Mesendoderm (in vitro differentiated cells): ENCODE results near the gene RGPD6. TPM values are rescaled to one million over a fixed set of nuclear protein-coding genes. Genes with fewer than 3 reads are reported as not detected.
"Not testable (repeated sequence)": the region's sequence is repeated elsewhere in the genome, so short reads cannot be mapped to it uniquely, and the experiment has no call there.

ENCODE experiments used
- DNase-seq: peaks from one replicate; pipeline ENCODE4 v3.0.0; 2013
- H2AK5ac ChIP-seq: 2 replicates; pipeline ENCODE4 v1.6.1; 2013; ENCODE audit warnings: low read length, inconsistent platforms
- H2BK120ac ChIP-seq: 2 replicates; pipeline ENCODE4 v1.6.1; 2013; ENCODE audit warnings: low read depth, mild to moderate bottlenecking, low read length, moderate library complexity, mixed read lengths
- H2BK15ac ChIP-seq: replicated peaks from 2 replicates; pipeline ENCODE4 v1.6.1; 2013; ENCODE audit warnings: low read depth, mild to moderate bottlenecking, moderate library complexity
- H2BK5ac ChIP-seq: 2 replicates; pipeline ENCODE4 v1.6.1; 2013; ENCODE audit warnings: low read length, inconsistent platforms
- H3K18ac ChIP-seq: 2 replicates; pipeline ENCODE4 v1.6.1; 2013; ENCODE audit warnings: mild to moderate bottlenecking, low read length, mixed read lengths
- H3K23ac ChIP-seq: one replicate; pipeline ENCODE4 v1.6.1; 2013; ENCODE audit warnings: low read length
- H3K27ac ChIP-seq: 2 replicates; pipeline ENCODE4 v1.5.1; 2013; ENCODE audit warnings: low read depth, mild to moderate bottlenecking, inconsistent platforms, low read length, moderate library complexity
- H3K27me3 ChIP-seq: 2 replicates; pipeline ENCODE4 v1.6.1; 2013; ENCODE audit warnings: low read length, control low read depth, mild to moderate bottlenecking, inconsistent platforms; ENCODE audit not compliant: insufficient read depth, poor library complexity
- H3K36me3 ChIP-seq: 2 replicates; pipeline ENCODE4 v1.6.1; 2013; ENCODE audit warnings: low read length, inconsistent platforms; ENCODE audit not compliant: control insufficient read depth, insufficient read depth
- H3K4ac ChIP-seq: one replicate; pipeline ENCODE4 v1.6.1; 2013; ENCODE audit warnings: low read depth, mild to moderate bottlenecking, low read length, moderate library complexity
- H3K4me1 ChIP-seq: 2 replicates; pipeline ENCODE4 v1.6.1; 2013; ENCODE audit warnings: low read depth, low read length, inconsistent platforms; ENCODE audit not compliant: control insufficient read depth
- H3K4me2 ChIP-seq: 2 replicates; pipeline ENCODE4 v1.6.1; 2013; ENCODE audit warnings: low read length
- H3K4me3 ChIP-seq: 2 replicates; pipeline ENCODE4 v1.5.1; 2013; ENCODE audit warnings: mild to moderate bottlenecking, low read length
- H3K56ac ChIP-seq: one replicate; pipeline ENCODE4 v1.6.1; 2013; ENCODE audit warnings: low read length
- H3K79me1 ChIP-seq: 2 replicates; pipeline ENCODE4 v1.6.1; 2013; ENCODE audit warnings: low read length, inconsistent platforms
- H3K79me2 ChIP-seq: 2 replicates; pipeline ENCODE4 v1.6.1; 2013; ENCODE audit warnings: mild to moderate bottlenecking, low read length; ENCODE audit not compliant: control insufficient read depth, insufficient read depth
- H3K9ac ChIP-seq: 2 replicates; pipeline ENCODE4 v1.6.1; 2013; ENCODE audit warnings: low read length, inconsistent platforms
- H4K5ac ChIP-seq: one replicate; pipeline ENCODE4 v1.6.1; 2013; ENCODE audit warnings: low read length
- H4K8ac ChIP-seq: one replicate; pipeline ENCODE4 v1.6.1; 2013; ENCODE audit warnings: low read depth, mild to moderate bottlenecking, control low read depth, low read length, moderate library complexity
- WGBS: extraction: QIAGEN DNeasy Blood & Tissue Kit; methylation state at CpG from one replicate; pipeline ENCODE4 v1.1.7; 2013; ENCODE audit warnings: low lambda C conversion rate, missing lambda C conversion rate; ENCODE audit not compliant: insufficient coverage; ENCODE audit errors: extremely low coverage; 5-methylcytosine and 5-hydroxymethylcytosine counted together
- small RNA-seq: library from polyadenylated mRNA; stranded (forward); fragments of <200 nt; extraction: miRNeasy Mini kit (QIAGEN cat#:217004); gene quantifications from one replicate; pipeline ENCODE3, GENCODE V24; 2013; ENCODE audit not compliant: insufficient read depth

RGPD6 gene

DNA sequence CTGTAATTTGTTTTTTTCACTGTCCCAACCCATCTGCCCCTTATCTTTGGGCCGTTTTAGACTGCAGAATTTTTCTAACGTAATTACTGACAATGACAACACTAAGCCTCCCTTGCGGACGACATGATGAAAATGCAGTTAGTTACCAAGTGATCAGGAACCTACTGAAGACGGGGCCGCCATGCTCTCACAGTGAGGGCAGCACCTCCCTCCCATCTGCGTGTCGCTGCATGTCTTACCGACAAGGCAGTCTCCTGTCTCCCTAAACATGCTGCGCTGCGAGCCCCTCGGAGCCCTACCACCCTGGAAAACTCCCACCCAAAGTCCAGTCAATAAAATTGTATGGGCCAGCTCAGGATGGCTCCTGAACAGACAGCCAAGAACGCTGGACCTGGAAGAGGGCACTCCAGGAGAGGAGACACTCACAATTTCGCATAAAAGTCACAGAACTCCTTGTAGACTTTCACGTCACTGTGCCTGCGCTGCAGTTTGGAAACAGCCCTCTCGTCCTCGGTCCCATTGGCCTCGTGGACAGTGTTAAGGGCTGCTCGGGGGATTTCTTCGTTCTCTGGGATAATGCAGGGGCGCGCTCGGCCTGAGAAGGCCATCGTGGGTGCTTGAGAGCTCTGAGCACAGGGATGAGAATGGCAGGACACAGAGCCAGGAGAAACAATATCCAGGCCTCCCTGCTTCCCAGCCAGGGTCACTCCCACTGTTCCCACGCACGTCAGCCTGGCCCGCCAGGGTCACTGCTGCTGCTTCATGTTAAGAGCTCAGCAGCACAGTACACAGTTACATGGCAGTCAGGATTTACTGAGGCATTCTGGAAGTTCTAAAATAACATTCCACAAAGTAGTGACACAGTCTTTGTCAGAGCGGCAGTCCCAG is 104.6 kb downstream of the RGPD6 start, which contains the start of gene LIMS4:
TSS of gene LIMS4 (minus strand) at position 646 of the 888 bp plus-strand sequence. CDS start at position 608, 38 bp downstream.
- not testable (repeated sequence) for H2BK5ac ChIP-seq, H3K4me2 ChIP-seq, H4K5ac ChIP-seq, H3K4me3 ChIP-seq, H3K36me3 ChIP-seq, H3K27me3 ChIP-seq, H3K4me1 ChIP-seq, H3K4ac ChIP-seq, H3K79me1 ChIP-seq, H3K79me2 ChIP-seq, DNase-seq, H3K9ac ChIP-seq, H3K56ac ChIP-seq, H3K23ac ChIP-seq, H4K8ac ChIP-seq, H3K18ac ChIP-seq, H3K27ac ChIP-seq, H2AK5ac ChIP-seq, H2BK120ac ChIP-seq, H2BK15ac ChIP-seq
- WGBS: no CpG with 5 or more reads among the region's 29 CpGs

DNA sequence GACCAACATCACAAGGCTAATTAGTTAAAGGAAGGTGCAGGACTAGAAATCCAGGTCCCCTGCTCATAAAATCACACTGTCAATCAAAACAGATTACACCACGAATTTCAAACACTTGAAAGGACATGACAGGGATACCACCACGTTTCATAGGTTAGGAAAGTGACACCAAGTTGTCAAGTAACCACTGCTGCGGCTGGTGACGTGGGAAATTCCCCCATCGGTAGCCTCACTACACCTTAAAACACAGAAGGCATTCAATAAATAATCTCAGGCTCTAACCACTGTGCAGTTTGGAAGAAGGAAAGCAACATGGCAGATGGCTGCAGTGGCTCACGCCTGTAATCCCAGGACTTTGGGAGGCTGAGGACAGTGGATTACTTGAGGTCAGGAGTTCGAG is 108.1 kb downstream of the RGPD6 start:
- H3K27me3 ChIP-seq, H3K27ac ChIP-seq, H4K5ac ChIP-seq, H3K4me3 ChIP-seq, H2BK15ac ChIP-seq, H3K79me1 ChIP-seq, H3K9ac ChIP-seq, H3K4me2 ChIP-seq, H3K79me2 ChIP-seq, H3K4ac ChIP-seq, H3K18ac ChIP-seq, H3K36me3 ChIP-seq, H3K4me1 ChIP-seq, H3K23ac ChIP-seq, H3K56ac ChIP-seq, DNase-seq, H4K8ac ChIP-seq, H2BK5ac ChIP-seq, H2BK120ac ChIP-seq, H2AK5ac ChIP-seq: not testable (repeated sequence)
- no CpG with 5 or more reads among the region's 7 CpGs for WGBS

DNA sequence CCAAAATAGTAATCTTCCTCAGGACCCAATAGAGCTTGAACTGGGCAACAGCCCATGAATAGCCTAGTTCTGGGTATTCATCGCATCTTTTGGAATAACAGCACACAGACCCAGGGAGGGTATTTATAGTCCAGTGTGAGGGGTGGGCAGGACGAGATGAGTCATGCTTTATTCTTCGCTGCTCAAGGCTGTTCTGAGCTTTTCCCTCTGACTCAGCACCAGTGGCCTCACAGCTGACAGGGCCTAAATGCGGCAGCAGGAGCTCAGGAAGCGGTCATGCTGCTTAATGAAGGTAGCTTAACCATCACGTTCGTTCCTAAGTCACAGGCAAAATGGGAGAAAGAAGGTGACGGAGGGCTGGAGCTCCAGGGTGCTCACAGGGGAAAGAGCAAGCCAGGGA is 111.7 kb downstream of the RGPD6 start:
- H2BK5ac ChIP-seq, H3K4ac ChIP-seq, H3K9ac ChIP-seq, H3K36me3 ChIP-seq, H4K8ac ChIP-seq, H3K23ac ChIP-seq, H3K4me3 ChIP-seq, H3K27ac ChIP-seq, H2AK5ac ChIP-seq, H2BK15ac ChIP-seq, H3K18ac ChIP-seq, H2BK120ac ChIP-seq, H3K4me1 ChIP-seq, H3K56ac ChIP-seq, H3K79me2 ChIP-seq, H3K27me3 ChIP-seq, H3K4me2 ChIP-seq, H3K79me1 ChIP-seq, H4K5ac ChIP-seq, DNase-seq: not testable (repeated sequence)
- WGBS: no CpG with 5 or more reads among the region's 8 CpGs

Small RNA genes lying within 50 kb of the gene (small RNA-seq; reads per million reads assigned to genes)
- gene AC108938.1: not detected
